GM19438 (cell line): ENCODE measurements around the gene PRR15L.
"Not testable (repeated sequence)": the region's sequence is repeated elsewhere in the genome, so short reads cannot be mapped to it uniquely, and the experiment has no call there.

Experiments
- ATAC-seq: cut with Tn5 transposase; IDR thresholded peaks from one replicate; pipeline ENCODE4 v1.9.1; 2021; ENCODE audit warnings: low read depth; ENCODE audit not compliant: unreplicated experiment

PRR15L gene, protein sequence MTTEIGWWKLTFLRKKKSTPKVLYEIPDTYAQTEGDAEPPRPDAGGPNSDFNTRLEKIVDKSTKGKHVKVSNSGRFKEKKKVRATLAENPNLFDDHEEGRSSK

DNA sequence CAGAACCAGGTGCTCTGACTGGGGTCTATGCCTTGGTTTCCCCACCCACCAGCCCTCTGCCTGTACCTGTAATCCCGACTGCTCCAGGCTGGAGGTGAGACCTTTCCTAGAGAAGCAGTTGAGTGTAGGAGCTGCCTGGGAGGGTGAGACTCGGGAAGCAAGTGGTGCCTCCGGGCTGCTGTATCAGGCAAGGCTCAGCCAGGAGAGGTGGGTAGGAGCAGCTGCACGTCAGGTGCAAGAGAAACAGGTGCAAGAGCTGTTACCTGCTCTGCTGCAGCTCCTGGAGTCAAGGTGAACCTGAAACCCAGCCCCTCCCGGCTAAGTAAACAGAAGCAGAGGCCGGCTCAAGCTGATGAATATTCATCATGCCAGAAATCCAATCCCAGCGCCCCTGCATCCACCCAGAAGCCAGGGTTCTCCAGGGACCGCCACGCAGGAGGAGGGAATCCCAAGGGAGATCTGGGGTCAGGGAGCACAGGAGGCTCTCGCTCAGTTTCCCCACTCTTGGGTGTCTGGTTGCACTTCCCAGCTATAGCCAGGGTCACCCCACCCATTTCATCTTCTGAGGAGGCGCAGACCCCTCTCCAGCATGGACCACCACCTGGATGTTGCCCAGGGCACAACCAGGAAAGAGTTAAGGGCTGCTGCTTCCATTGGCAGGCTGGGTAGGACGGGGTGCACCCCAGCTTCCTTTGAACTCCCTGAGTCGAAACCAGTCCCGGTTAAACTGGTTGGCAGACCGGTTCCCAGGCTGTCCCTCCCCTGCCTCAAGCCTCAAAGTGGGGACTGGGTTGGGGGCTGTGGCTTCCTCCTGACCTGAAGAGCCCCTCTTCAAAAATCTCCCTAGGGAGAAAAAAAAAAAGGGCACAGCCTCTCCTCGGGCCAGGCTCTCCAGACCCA, at the start of gene PRR15L:
PRR15L (minus strand) TSS at position 293 of the 900 bp plus-strand sequence. CDS start 4,649 bp downstream, outside the sequence.
- ATAC-seq = no peak

DNA sequence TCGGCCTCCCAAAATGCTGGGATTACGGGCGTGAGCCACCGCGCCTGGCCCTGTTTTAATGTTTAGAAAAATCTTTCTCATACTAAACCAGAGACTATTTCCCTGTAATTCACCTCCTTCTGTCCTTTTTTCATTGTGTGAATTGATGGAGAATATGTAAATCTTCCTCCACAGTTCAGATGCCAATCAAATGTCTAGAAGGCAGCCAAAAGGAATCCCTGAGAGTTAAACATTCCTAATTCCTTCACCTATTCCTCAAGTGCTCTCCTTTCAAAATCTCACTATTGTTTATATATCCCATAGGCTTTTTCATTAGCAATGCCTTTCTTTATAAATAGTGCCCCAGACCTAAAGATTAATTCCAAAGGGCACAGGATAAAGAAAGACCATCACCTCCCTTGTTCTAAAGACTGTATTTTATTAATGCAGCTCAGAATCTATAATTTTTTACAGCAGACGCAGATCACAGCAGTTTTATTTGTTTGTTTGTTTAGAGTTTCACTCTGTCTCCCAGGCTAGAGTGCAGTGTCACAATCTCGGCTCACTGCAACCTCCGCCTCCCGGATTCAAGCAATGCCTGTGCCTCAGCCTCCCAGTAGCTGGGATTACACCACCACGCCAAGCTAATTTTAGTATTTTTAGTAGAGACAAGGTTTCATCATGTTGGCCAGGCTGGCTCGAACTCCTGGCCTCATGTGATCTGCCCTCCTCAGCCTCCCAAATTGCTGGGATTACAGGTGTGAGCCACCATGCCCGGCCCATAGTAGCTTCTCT, 49.4 kb upstream of the PRR15L start:
- ATAC-seq = no peak

DNA sequence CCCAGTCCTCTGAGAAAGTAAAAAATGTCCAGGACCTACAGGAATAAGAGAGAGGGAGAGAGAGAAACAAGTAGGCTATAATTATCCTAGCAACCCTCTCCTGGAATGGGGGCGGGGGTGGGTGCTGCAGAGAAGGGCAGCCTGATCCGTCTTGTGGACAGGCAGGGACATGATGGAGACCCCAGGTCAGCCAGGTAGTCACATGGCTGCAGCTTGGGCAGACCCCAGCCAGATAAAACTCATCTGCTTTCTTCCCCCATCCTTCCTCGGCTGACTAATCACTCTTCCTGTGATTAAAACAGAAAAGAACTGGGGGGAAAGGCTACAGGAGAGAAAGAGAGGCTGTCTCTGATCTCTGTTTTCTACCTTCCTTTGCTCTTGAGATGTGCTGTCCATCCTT, 47.3 kb upstream of the PRR15L start:
- ATAC-seq = no peak

DNA sequence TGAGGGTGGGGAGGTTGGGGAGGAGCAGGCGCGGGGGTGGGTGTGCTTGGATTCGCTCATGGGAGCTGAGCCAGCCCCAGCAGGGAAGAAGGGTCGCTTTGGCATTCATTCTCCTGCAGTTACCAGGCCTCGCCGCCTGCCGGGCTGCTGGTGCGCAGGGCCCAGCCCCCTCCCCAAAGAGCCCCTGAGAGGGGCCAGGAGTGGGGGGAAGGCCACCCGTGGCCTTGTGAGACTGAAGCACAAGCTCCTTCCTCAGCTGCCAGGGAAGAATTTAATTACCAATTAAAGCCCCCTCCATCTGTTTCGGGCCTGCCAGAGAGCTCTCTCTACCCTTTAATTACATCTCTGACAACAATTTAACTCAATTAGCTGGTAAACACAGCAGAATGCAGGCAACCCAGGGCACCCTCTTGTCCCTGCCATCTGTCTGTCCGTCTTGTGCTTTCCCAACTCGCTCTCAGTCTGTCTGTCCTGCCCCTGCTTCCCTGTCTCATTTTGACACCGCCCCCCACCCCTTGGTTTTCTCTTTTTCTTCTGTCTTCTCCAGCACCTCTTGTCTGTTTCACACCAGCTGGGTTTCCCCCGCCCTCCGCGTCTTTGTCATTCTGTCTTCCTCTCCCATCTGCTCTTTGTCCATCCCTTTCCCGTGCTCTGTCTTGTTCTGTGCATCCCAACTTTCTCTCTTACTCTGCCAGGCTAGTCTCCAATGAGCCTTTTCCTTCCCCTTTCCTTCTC, 45.9 kb upstream of the PRR15L start:
- no peak for ATAC-seq

DNA sequence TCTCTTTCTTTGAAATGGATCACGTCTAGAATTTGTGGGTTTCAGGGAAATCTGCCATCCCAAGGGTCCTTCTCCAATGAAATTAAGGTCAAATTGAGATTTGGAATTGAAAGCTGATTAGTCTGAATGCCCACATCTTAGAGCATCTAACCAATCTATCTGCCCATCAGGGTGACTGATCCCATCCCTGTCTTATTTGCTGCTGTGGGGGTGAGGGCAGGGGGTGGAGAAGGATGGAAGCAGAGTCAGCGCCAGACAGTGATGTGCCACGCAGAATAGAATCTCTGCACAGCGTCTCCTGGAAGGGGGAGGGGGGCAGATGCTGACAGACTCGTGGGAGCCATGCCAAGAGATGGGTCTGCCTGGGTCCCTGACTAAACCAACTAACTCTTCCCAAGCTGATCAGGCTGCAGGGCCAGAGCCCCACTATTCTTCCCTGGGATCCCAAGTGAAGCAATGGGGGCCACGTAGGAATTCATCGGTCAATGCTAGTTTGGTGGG, 45.3 kb upstream of the PRR15L start:
- no peak for ATAC-seq

DNA sequence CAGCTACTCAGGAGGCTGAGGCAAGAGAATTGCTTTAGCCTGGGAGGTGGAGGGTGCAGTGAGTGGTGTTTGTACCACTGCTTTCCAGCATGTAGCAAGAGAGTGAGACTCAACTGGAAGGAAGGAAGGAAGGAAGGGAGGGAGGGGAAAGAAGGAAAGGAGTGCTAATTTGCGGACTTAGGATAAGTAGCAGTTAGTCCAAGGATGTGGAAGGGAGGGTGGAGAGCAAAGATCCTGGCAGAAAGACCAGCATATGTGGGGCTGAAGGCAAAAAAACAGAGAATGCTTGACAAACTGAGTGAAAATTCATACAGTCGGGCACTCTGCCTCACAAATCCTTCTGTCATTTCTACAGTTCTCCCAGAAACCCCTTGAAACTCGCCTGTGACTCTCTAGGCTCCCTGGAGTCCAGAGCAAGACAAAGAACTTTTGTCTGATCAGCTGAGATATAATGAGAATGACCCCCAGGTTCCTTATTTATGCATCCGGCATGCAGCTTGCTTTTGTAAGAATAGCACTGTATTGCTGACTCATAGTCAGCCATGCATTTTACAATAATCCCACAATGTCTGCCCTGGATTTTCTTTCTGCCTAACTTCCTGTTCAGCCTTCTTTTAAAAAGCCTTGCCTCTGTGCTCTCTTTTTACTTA, 44.7 kb upstream of the PRR15L start:
- ATAC-seq = no peak

DNA sequence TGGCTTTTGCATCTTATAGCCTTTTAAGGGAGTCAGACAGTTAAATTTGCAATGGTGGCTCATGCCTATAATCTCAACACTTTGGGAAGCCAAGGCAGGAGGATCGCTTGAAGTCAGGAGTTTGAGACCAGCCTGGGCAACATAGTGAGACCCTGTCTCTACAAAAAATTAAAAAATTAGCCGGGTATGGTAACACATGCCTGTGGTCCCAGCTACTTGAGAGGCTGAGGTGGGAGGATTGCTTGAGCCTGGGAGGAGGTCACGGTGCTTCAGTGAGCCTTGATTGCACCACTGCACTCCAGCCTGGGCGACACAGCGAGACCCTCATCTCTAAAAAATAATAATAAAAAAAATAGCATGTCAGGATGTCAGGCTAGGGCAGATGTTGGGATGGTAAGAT, 44.0 kb upstream of the PRR15L start:
- ATAC-seq = not testable (repeated sequence)

DNA sequence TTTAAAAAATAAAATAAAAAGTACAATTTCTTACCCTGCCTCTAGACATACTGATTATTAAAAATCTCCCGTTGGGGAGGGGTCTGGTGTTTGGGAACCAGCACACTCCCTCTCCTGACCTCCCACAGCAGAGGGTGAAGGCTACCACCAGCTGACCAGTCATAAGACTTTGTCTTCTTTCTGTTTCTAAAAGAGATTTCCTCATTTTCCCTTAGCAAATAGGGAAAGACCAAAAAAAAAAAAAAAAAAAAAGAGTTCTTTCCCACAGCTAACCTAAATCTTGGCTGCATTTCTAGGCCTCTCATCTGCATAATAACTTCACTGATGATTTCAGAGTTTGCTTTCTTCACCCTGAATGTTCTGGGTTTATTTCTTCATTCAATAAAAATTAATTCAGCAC, 43.5 kb upstream of the PRR15L start:
- no peak for ATAC-seq

DNA sequence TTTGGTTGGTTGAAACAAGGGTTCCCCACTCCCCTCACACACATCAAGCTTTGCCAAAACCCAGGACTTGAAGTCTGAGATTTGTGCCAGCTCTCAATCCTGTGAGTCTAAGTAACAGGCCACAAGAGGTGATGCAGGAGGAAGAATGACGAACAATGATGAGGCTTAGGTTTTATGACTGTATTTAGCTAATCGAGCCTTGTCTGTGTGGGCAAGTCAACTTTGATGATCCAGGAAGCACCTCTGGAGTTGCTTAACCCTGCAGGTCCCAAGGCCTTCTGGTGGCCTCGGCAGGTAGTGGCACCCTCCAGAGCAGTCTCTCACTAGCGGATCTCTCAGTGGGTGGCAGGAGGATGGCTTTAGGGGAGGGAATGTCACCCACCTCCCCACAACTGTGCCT, 41.9 kb upstream of the PRR15L start:
- no peak for ATAC-seq

DNA sequence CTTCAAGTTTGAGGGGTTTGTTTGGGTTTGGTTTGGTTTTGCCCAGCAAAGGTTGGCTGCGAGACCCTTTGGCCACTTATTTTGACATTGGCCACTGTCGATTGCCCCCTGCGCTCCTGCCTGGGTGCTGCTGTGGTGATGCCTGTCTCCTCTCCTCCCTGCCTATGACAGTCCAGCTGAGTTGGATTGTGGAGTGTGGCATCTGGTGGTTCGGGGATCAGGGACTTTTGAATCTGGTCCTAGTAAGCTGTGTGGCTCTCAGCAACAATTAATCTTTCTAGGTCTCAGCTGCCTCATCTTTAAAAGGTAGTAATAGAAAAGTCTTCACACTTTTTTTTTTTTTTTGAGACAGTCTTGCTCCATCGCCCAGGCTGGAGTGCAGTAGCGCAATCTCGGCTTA, 40.4 kb upstream of the PRR15L start:
- ATAC-seq = no peak

DNA sequence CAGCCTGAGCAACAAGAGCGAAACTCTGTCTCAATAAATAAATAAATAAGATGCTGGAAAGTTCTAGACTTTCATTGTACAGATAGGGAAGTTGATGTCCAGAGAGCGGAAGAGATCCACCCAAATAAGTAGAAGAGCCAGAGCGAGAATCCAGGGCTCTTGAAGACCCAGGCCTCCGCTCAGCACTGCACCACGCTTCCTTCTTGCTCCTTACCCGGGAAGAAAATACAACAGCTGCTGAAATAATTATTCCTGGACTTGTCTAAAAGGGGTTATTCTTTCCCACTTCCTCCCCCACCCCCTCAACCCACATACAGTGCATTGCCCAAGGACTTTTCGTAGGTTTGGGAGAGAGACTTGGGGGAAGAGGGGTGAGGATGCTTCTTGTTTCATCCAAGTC, 39.9 kb upstream of the PRR15L start:
- no peak for ATAC-seq

DNA sequence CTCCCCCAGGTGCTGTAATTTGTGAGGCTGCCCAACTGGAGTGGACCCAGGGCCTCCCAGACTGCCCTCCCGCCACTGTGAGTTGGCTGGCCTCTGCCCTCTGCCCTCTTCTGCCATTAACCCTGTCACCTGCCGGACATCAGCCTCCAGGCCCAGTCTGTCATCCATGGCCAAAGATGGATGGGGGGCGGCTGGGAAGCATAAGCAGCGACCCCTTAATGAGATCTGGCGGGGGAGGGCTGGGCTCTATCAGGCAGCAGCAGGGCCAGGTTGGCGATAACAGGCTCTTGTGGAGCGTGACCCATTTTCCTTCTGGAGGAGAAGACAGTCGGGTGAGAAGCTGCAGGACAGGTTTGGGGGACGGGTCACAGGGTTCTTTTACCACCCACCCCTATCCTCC, 38.5 kb upstream of the PRR15L start:
- no peak for ATAC-seq

DNA sequence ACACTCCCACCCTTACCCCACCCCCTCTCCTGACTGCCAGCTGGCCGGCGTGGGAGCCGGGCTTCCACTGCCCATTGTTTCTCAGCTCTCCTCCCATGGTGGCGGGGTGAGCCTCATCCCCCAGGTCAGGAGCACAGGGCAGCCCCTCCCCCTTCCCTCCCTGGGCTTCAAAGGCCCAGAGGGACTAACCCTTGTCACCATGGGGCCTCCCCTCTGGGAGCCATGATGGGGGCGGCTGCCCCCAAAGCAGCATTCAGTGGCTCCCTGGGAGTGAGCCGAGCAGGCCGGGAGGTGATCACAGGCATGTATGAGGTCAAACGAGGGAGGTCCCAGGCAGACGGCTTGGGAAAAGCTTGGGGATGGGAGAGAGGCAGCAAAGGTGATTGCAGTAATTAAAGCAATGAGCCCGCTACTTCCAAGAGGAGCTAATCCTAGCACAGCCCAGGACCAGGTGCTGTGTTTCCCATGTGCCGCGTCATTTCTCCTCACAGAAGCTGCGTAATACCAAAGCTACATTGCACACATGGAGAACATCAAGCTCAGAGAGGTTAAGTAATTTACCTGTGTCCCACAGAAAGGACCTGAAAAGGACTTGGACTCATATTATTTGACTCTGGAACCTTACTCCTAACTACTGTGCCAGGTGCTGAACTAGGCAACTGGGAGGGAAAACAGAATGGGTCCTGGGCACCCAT, 37.7 kb upstream of the PRR15L start:
- no peak for ATAC-seq

DNA sequence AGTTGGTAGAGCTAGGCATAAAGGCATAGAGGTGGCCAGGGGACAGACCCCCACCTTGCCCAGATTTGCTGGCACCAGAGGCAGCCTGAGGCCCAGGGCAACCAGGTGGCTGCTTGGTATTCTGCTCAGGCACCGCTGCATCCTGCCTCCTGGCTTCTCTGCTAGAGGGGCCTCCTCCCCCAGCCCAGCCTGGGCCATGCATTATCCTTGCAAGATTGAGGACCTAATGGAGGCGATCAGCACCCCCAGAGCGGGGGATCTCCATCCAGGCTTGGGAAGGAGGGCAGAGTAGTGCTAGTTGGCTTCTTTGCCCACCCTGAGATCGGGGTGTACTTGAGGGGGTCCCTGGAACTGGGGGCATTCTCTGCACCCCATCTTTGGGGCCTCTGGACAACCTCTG, 37.0 kb upstream of the PRR15L start:
- no peak for ATAC-seq

DNA sequence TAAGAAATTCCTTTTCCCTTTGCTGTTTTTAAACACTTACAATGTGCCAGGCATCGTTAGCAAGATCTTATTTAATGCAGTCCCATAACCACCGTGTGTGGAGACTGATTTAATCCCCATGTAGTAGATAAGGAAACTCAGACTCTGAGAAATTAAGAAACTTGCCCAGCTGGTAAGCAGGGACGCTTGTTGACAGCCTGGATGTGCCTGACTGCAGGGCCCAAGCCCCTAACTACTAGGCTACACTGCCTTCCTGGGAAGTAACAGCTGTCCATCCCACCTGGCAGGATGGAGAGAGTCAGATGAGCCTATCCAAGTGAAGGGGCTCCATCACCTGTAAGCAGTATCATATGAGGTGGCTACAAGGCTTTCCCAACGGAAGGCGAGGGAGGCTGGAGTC, 36.3 kb upstream of the PRR15L start:
- ATAC-seq = no peak

DNA sequence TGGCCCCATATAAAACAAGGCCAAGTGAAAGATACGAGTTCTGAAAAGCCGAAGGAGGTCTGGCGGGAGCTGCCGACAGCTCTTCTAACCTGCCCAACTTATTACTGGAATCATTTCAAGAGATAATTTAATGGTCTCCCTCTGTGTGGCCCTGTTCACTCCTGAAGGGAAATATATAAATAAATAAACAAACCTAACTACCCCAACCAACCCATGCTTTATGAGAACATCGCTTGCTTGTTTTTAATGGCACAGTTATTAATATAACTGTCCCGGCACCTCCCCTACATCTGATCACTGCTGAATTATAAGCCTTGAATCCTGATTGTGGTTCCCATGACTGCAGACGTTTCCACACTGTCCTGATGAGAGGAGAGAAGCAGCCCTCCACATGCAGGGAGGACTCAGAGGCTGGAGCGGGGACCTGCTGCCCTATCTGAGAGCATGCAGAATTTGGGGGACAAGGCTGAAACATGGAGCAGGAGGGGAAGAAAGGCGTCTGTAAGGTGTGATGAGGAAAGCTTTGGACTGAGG, 35.4 kb upstream of the PRR15L start:
- ATAC-seq = no peak

DNA sequence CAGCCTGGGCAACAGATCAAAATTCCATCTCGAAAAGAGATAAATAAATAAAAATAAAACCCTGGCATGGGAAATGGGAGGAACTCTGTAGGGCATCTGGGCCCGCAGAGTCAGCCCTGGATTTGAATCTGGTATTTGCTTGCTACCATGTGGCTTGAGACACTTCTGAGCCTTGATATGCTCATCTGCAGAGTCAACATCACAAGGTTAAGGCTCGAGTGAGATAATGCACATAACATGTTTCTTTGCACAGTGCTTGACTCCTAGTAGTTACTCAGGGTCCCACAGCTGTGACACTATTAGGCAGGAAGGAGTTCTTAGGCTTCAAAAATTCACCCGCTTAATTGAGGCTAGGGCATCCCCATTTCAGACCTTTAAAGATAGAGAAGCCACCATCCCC, 34.5 kb upstream of the PRR15L start:
- ATAC-seq = no peak

DNA sequence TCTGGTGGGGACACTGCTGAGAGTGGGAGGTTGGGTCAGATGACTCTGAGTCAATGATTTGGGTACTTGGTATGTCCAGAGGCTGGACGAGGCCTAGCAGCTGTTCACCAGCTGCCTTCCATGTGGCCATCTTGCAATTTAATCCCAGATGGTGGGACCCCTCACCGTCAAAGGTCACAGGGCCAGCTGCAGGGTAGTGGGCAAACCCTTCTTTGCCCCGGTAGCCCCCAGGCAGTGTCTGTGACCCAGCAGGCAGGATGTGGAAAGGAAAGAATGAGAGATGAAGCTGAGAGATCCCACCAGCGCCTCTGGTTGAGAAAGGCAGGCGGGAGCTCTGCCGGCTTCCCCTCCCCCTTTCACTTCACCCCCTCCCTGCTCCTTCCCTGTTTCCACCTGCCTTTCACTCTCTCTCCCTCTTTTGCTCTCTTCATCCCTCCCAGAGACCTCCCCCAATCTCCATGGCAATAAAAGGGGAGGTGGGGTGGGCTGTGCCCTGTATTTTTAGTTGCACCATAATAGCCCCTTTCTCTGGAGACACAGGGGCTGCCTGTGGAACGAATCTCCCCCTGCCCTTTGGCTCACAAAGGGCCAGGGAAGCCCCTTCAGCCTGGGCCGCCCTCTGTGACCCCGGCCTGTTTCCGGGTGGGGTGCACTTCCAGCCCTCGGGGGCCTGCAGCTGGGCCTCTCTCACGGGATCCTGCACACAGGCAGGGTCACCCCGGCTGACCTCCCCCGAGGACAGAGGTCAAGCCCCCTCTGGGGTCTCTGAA, 33.5 kb upstream of the PRR15L start:
- no peak for ATAC-seq

DNA sequence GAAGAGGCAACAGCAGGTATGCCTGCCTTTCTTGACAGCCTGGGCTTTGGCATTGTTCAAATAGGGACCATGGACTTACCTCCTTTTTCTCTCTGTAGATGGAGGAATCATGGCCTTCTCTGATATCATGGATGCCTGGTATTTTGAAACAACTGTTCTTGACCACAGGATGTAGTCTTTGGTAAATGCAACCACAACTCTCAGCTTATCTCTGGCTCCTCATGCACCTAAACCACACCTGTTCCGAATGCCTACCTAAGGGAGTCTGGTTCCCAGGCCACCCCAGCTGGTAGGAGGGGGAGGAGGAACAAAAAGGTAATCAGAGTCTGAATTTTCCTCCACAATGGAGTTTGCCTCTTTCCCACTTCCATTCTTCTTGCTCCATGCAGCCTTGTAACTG, 32.0 kb upstream of the PRR15L start:
- no peak for ATAC-seq
